T-cell (primary cell): ENCODE measurements around the gene RGS19. TPM values are rescaled to one million over a fixed set of nuclear protein-coding genes. Genes with fewer than 3 reads are reported as not detected.

Experiments used
- ATAC-seq, 4 experiments: fragments of 200-7000 bp in 3 of 4; fragments of 150-1000 bp in 1 of 4; cut with Tn5 transposase; replicated peaks in 1 of 4; 1 replicate in 3 of 4; 2 replicates in 1 of 4; pipeline ENCODE4 v1.10.0; 2021; ENCODE audit warnings: moderate library complexity in 3 of 4, mild to moderate bottlenecking in 2 of 4, moderate number of reproducible peaks in 1 of 4
- CTCF ChIA-PET, 2 donors: fragments of 300-600 bp; sonication (Branson Sonifier 250); formaldehyde crosslinking; loops; one replicate each; lab custom pipeline; 2022; ENCODE audit warnings: antibody characterized with exemption in 2 of 2; lab: Charles Lee
- POLR2A ChIA-PET, 2 donors: fragments of 300-600 bp; sonication (Branson Sonifier 250); formaldehyde crosslinking; loops; one replicate each; lab custom pipeline; 2022; ENCODE audit warnings: antibody characterized with exemption in 2 of 2; lab: Charles Lee
- DNase-seq, 35 experiments: peaks; one replicate each; pipeline versions ENCODE4 v3.0.0 to v3.0.0-alpha.2; 2013 to 2023
- H3K27ac ChIP-seq: one replicate; pipeline ENCODE4 v1.5.1; 2013; ENCODE audit warnings: low read length
- H3K27me3 ChIP-seq, 2 experiments: replicated peaks in 1 of 2; 1 replicate in 1 of 2; 2 replicates in 1 of 2; pipeline versions ENCODE4 v1.6.1 to v1.7.0; 2013; ENCODE audit warnings: low read length in 1 of 2, mixed read lengths in 1 of 2; ENCODE audit not compliant: control insufficient read depth in 2 of 2, insufficient read depth in 2 of 2; ENCODE audit errors: extremely low read depth in 1 of 2
- H3K36me3 ChIP-seq, 2 donors: 1 replicate in 1 of 2; 2 replicates in 1 of 2; pipeline versions ENCODE4 v1.6.1 to v1.7.0; 2013; ENCODE audit warnings: low read length in 1 of 2; ENCODE audit not compliant: control insufficient read depth in 2 of 2, insufficient read depth in 1 of 2; ENCODE audit errors: extremely low read depth in 1 of 2
- H3K4me1 ChIP-seq, 2 experiments: 1 replicate in 1 of 2; 2 replicates in 1 of 2; pipeline versions ENCODE4 v1.6.1 to v1.7.0; 2013; ENCODE audit warnings: low read length in 2 of 2, mixed read lengths in 1 of 2; ENCODE audit not compliant: insufficient read depth in 2 of 2, control insufficient read depth in 1 of 2; ENCODE audit errors: extremely low read depth in 1 of 2
- H3K4me3 ChIP-seq, 2 donors: 1 replicate in 1 of 2; 2 replicates in 1 of 2; pipeline versions ENCODE4 v1.5.1 to v1.7.0; 2013; ENCODE audit warnings: mild to moderate bottlenecking in 2 of 2, low read length in 1 of 2, moderate library complexity in 1 of 2; ENCODE audit not compliant: control insufficient read depth in 1 of 2; ENCODE audit errors: extremely low read depth in 1 of 2
- H3K9me3 ChIP-seq: 2 replicates; pipeline ENCODE4 v1.7.0; 2013
- H3K27ac Mint-ChIP-seq, 2 donors: one replicate each; pipeline ENCODE4 v1.8.0; 2020 to 2021; ENCODE audit warnings: mild to moderate bottlenecking in 2 of 2, mixed read lengths in 2 of 2
- H3K27me3 Mint-ChIP-seq, 2 donors: one replicate each; pipeline ENCODE4 v1.8.0; 2021 to 2022; ENCODE audit warnings: mixed read lengths in 2 of 2
- H3K36me3 Mint-ChIP-seq: one replicate; pipeline ENCODE4 v1.8.0; 2021; ENCODE audit warnings: mixed read lengths
- H3K4me1 Mint-ChIP-seq, 3 donors: one replicate each; pipeline ENCODE4 v1.8.0; 2020 to 2022; ENCODE audit warnings: mixed read lengths in 3 of 3, mild to moderate bottlenecking in 1 of 3
- H3K4me3 Mint-ChIP-seq, 3 donors: one replicate each; pipeline ENCODE4 v1.8.0; 2020 to 2022; ENCODE audit warnings: mild to moderate bottlenecking in 3 of 3, mixed read lengths in 3 of 3, moderate library complexity in 3 of 3
- H3K9me3 Mint-ChIP-seq, 3 donors: one replicate each; pipeline ENCODE4 v1.8.0; 2020 to 2022; ENCODE audit warnings: mixed read lengths in 3 of 3
- WGBS: methylation state at CpG from one replicate; pipeline ENCODE4 v1.1.5; 2013; ENCODE audit warnings: missing lambda C conversion rate; ENCODE audit not compliant: insufficient coverage; 5-methylcytosine and 5-hydroxymethylcytosine counted together
- total RNA-seq, 35 experiments: library from RNA in 6 of 35; stranded (reverse) in 6 of 35; fragments of 120-200 nt in 1 of 35; gene quantifications; one replicate each; pipeline versions ENCODE4 v1.2.1 to v1.2.4 and lab custom pipeline; 2013 to 2026

Gene RGS19
- total RNA-seq, 5 donors from 2014 or later (not counting 1 experiment from before 2014, with no cell fraction given): 39.2 to 61.7 (median 57.3) TPM

DNA sequence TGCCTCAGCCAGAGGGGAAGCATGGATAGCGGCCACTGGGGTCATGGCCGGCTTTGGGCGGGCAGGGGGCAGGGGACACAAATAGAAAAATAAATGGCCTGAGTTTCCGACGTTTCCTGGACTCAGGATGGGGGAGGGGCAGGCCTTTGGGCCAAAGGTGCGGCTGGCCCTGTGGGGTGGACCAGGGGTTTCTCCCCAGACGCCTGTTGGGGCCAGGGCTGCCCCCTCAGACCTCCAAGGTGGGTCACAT, 22.8 kb downstream of the RGS19 start:
- H3K4me1 Mint-ChIP-seq: peaks cover 11 to 25% (median 13%) of the 10 kb centered on the region in 3 donors
- peaks cover 6 to 27% of the 10 kb centered on the region in 2 donors for H3K27me3 Mint-ChIP-seq
- no peak overlapping the region for H3K27ac Mint-ChIP-seq
- no peaks in the 10 kb centered on the region for H3K9me3 Mint-ChIP-seq
- H3K4me3 Mint-ChIP-seq: no peak overlapping the region
- ATAC-seq (no peak), DNase-seq (no peak)
- CTCF ChIA-PET: interaction anchor here in 1 of 2 donors (0.6 kb wide), 1 partner anchor 518 kb away, joined by 3 read pairs; no protein-coding TSS in a partner anchor
- WGBS: 66% methylated on average over 7 of the region's 7 CpGs
- H3K9me3 ChIP-seq: no peaks in the 10 kb centered on the region
- no peaks in the 10 kb centered on the region for H3K36me3 Mint-ChIP-seq
- no peak overlapping the region for H3K4me3 ChIP-seq
- H3K27ac ChIP-seq: no peak overlapping the region
- peaks cover 0 to 64% of the 10 kb centered on the region in 2 experiments for H3K27me3 ChIP-seq
- no peaks in the 10 kb centered on the region for H3K36me3 ChIP-seq
- H3K4me1 ChIP-seq: peaks cover 0 to 26% of the 10 kb centered on the region in 2 experiments
- POLR2A ChIA-PET: no interaction called here

DNA sequence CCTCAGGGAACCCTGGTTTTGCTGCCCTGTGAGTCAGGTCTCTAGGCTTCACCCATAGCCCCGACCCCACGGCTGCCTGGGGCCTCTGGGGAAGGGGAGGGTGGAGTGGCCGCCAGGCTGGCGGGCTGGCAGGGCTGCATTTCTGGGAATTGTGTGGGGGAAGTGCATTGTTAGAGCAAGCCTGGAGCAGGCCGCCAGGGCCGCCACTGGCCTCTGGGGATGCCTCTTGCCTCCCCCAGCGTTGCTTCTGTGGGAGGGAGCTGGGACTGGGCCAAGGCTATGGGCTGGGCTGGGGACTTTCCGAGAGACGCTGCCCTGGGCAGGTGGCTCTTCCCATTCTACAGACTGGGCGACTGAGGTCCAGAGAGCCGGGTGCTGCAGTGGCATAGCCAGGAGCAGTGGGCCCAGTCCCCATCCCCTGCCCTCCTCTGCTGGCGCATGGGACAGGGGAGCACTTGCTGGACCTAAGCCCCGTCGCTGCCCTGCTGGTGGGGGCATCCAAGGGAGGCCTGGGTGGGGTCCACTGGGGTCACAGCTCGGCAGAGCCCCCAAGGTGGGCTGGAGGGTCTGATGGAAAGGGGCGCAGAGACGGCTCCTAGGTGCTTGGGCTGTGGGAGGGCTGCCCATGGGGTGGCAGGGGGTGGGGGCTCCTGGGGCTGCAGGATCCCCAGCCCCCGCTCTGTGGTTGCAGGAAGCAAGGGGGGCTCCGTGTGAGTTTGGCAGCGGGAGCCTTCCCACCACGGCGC, 23.3 kb downstream of the RGS19 start:
- 69% methylated on average over 15 of the region's 22 CpGs for WGBS
- Mint-ChIP-seq H3K27me3 (peaks cover 6 to 28% of the 10 kb centered on the region in 2 donors), H3K36me3 (no peaks in the 10 kb centered on the region), H3K4me3 (no peak overlapping the region), H3K9me3 (no peaks in the 10 kb centered on the region), H3K27ac (no peak overlapping the region), H3K4me1 (peaks cover 11 to 25% (median 13%) of the 10 kb centered on the region in 3 donors)
- Histone ChIP-seq H3K27ac (no peak overlapping the region), H3K27me3 (peaks cover 0 to 69% of the 10 kb centered on the region in 2 experiments), H3K4me3 (no peak overlapping the region), H3K36me3 (no peaks in the 10 kb centered on the region), H3K4me1 (peaks cover 0 to 26% of the 10 kb centered on the region in 2 experiments), H3K9me3 (no peaks in the 10 kb centered on the region)
- POLR2A ChIA-PET: no interaction called here
- ATAC-seq (no peak), DNase-seq (no peak)
- CTCF ChIA-PET: interaction anchor here in 1 of 2 donors (0.6 kb wide), 1 partner anchor 518 kb away, joined by 3 read pairs; no protein-coding TSS in a partner anchor

DNA sequence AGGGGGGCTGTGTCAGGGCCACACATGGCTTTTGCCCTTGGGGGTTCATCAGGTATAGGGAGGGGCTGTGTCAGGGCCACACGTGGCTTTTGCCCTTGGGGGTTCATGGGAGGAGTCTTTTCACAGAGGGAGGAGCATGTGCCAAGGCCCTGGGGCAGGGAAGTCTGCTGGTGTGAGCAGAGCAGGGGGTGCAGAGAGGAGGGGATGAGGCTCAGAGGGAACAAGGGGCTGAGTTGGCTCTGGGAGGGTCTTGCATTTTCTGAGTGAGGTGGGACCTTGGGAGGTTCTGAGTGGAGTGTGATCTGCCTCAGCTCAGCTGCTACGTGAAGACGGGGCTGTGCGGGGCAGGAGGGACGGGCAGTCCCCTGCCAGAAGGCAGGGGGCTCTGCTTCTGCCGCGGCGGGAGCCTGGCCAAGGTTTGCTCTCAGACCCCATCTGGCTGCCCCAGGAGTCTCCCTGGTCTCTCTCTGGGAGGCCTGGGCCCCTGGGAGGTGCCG, 23.9 kb downstream of the RGS19 start:
- peaks cover 11 to 27% (median 13%) of the 10 kb centered on the region in 3 donors for H3K4me1 Mint-ChIP-seq
- ChIA-PET POLR2A (no interaction called here), CTCF (interaction anchor here in 1 of 2 donors (1.2 kb wide), 1 partner anchor 17 kb away, joined by 5 read pairs; no protein-coding TSS in a partner anchor)
- Histone ChIP-seq H3K27ac (no peak overlapping the region), H3K36me3 (no peaks in the 10 kb centered on the region), H3K4me3 (no peak overlapping the region), H3K27me3 (peaks cover 0 to 75% of the 10 kb centered on the region in 2 experiments), H3K4me1 (peaks cover 0 to 30% of the 10 kb centered on the region in 2 experiments), H3K9me3 (no peaks in the 10 kb centered on the region)
- WGBS: 97% methylated on average over 7 of the region's 9 CpGs
- ATAC-seq: no peak
- no peak overlapping the region for H3K27ac Mint-ChIP-seq
- DNase-seq: no peak
- no peaks in the 10 kb centered on the region for H3K9me3 Mint-ChIP-seq
- H3K4me3 Mint-ChIP-seq: no peak overlapping the region
- H3K27me3 Mint-ChIP-seq: peaks cover 6 to 34% of the 10 kb centered on the region in 2 donors
- no peaks in the 10 kb centered on the region for H3K36me3 Mint-ChIP-seq

DNA sequence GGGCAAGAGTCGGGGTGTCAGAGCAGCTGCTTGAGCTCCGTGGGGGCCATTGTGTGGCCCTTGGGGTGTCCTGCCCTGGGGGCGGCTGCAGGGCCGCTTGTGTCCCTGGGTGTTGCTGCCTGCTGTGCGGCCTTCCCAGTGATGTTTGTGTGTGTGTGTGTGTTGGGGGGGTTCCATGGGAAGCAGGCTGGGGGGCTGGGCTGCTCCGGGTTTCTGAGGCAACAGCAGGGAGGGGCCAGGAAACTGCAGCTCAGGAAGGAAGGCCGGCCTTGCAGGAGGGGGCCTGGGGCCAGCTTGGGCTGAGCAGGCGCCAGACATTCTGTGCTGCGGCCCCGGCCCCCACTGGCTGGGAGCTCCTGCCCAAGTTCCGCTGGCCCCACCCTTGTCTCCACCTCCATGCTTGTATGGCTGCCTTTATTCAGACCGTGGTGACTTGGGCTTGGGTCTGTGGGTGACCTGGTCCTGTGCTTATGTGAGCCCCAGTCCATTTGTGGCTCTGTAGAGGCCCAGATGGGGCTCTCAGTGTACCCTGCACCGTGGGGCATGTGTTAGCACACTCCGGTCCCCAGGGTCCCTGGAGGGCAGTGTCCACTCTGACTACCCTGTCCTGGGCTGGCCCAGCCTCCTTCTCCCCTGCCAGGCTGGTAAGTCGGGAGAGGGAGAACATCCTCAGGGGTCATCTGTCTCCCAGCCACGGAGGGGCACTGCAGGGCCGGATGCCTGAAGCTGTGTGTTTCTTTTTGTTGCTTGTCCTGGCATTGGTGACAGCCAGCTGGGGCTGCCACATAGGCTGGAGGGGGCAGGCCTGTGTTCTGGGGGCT, 25.3 kb downstream of the RGS19 start:
- Histone ChIP-seq H3K9me3 (no peaks in the 10 kb centered on the region), H3K4me1 (peaks cover 3 to 38% of the 10 kb centered on the region in 2 experiments), H3K36me3 (no peaks in the 10 kb centered on the region), H3K4me3 (no peak overlapping the region), H3K27me3 (peaks cover 0 to 85% of the 10 kb centered on the region in 2 experiments), H3K27ac (no peak overlapping the region)
- Mint-ChIP-seq H3K27me3 (peaks cover 6 to 39% of the 10 kb centered on the region in 2 donors), H3K4me3 (no peak overlapping the region), H3K9me3 (no peaks in the 10 kb centered on the region), H3K4me1 (peaks cover 11 to 31% (median 13%) of the 10 kb centered on the region in 3 donors), H3K27ac (peak overlapping the region in 1 of 2 donors; percentile 57), H3K36me3 (no peaks in the 10 kb centered on the region)
- DNase-seq (no peak), ATAC-seq (no peak)
- CTCF ChIA-PET: interaction anchor here in 1 of 2 donors (1.2 kb wide), 1 partner anchor 15 kb away, joined by 5 read pairs; no protein-coding TSS in a partner anchor
- POLR2A ChIA-PET: interaction anchor here in 1 of 2 donors (0.7 kb wide), 1 partner anchor 54 kb away, joined by 3 read pairs; no protein-coding TSS in a partner anchor
- 60% methylated on average over 12 of the region's 17 CpGs for WGBS

DNA sequence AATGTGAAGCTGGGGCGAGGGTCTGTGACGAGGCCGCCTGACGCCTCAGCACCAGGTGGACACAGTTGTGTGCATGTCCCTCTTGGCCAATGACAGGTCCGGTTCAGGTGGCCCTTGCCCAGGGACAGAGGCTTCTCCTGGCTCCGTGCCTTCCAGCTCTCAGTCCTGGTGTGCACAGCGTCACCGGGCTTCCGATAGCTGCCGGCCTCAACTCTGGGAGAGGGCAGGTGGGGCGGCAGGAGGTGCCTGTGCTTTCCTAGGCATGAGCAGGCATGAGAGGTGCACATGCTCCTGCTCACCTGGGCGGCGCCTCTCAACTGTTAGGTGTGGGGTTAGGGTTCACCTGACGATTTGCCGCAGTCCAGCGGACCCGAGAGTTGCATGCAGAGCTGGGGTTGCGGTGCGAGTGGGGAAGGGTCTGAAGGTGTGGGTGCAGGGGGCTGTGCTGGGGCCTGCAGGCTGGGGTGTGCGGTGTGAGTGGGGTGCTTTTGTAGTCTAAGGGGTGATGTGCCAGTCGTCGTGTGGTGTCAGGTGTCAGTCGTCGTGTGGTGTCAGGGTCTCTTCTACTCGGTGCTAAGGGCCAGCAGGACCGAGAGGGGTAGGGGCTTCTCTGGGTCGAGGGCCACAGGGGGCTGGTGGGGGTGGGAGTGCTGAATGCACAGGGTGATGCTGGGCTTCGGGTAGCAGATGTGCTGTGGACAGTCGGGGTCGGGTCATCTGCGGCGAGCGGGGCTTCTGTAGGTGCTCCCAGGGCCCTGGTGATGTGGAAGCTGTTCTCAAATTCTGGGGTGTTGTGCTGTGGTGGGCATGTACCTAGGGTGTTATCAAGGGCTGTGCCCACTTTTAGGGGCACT, 26.1 kb downstream of the RGS19 start:
- CTCF ChIA-PET: no interaction called here
- Histone ChIP-seq H3K4me1 (peaks cover 3 to 38% of the 10 kb centered on the region in 2 experiments), H3K4me3 (no peak overlapping the region), H3K27ac (no peak overlapping the region), H3K36me3 (no peaks in the 10 kb centered on the region), H3K27me3 (peaks cover 0 to 85% of the 10 kb centered on the region in 2 experiments), H3K9me3 (no peaks in the 10 kb centered on the region)
- Mint-ChIP-seq H3K4me3 (no peak overlapping the region), H3K27me3 (peaks cover 6 to 40% of the 10 kb centered on the region in 2 donors), H3K9me3 (no peaks in the 10 kb centered on the region), H3K36me3 (no peaks in the 10 kb centered on the region), H3K27ac (peak overlapping the region in 1 of 2 donors; percentile 57), H3K4me1 (peaks cover 10 to 30% (median 10%) of the 10 kb centered on the region in 3 donors)
- 89% methylated on average over 31 of the region's 33 CpGs for WGBS
- ATAC-seq: no peak
- POLR2A ChIA-PET: no interaction called here
- no peak for DNase-seq
